HL-60/S4 treated with retinoic acid at 250 ng/mL for 4 days and 3 days (cell line): ENCODE results near the gene ACP7.

ENCODE experiments used
- in situ Hi-C: fragments of 300-500 bp; cut with MboI; formaldehyde crosslinking; loops from 2 replicates; pipeline ENCODE4 v1.7.0; 2022; ENCODE audit warnings: low sequenced_read_pairs

ACP7 gene

DNA sequence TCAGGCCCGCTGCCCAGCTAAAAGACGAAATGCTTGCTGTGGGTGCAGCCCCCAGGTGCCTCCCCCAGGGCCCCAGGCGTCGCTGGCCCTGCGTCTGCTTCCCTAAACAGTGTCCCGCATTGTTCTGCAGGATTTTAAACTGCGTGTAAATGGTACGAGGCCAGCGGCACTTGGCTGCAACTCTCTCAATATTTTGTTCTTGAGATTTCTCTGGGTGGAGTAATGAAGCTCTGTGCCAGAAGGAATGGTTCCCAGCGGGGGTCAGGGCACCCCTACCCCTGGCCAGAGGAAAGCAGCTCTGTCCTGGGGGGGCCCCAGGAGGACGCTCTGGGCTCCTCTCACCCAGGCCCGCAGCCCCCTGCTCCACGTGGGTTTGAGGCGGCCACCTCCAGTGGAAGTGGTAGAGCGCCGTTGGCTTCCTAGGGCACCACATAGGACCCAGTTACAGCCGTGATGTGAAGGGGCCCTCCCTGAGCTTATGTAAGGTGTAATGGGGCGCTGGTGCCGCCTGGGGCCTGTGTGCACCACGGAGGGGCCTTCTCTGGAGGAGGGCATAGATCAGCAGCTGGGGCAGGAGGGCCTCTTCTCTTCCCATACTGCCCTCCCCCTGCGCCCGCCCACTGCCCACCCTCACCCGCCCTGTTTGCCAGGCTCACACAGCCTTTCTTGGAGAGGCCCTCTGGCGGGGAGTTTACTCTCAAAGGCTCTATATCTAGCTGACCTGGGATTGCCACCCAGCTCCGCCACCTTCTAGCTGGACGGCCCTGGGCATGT, 61.2 kb downstream of the ACP7 start:
- in situ Hi-C loops, result no loop called here

DNA sequence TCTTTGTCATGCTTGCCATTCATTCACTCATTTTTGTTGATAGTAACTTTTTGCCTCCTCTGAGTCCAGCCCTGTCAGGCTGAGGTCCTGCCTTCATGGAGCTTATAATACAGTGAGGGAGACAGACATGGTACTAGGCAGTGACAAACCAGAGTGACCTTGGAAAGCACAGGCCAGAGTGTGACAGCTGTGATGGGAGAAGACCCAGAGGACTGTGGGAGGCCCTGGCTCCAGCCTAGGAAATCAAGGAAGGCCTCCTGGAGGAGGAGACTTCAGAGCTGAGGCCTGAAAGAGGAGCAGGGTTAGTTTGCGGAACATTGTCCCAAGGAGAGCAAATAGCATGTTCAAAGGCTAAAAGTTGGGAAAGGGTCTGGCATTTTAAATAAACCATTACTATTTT, 61.9 kb downstream of the ACP7 start:
- in situ Hi-C loops, result no loop called here

DNA sequence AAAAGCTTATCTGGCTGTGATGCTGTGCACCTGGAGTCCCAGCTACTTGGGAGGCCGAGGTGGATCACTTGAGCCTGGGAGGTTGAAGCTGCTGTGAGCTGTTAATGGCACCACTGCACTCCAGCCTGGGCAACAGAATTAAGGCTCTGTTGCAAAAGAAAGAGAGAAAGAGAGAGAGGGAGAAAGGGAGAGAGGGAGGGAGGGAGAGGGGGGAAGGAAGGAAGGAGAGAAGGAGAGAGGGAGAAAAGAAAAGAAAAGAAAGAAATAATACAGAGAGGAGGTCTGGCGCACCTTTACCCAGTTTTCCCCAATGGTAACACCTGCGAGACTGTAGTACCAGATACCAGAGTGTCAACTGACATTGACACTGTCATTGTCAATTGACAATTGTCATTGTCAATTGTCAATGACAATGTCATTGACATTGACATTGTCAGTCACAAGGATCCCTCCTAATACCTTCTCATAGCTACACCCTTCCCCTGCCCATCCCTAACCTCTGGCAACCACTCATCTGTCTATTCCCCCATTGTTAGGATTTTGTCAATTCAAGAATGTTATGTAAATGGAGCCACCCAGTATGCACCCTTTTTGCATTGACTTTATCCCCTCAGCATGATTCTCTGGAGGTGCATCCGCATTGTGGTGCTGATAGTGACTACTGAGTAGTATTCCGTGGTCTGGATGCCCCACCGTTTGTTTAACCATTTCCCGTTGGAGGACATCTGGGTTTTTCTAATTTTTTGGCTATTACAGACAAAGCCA, 62.7 kb downstream of the ACP7 start:
- in situ Hi-C loops, result no loop called here

DNA sequence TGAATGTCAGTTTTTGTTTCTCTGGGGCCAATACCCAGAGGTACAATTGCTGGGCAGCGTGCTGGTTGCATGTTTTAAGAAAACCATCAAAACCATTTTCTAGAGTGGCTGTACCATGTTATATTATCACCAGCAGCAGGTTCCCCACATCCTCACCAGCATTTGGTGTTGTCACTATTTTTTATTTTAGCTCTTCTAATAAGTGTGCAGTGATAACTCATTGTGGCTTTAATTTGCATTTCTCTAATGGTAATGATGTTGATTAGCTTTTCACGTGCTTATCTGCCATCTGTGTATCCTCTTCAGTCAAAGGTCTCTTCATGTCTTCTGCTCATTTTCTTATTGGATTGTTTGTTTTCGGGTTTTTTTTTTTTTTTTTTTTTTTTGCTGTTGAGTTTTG, 63.3 kb downstream of the ACP7 start:
- in situ Hi-C loops, result no loop called here

DNA sequence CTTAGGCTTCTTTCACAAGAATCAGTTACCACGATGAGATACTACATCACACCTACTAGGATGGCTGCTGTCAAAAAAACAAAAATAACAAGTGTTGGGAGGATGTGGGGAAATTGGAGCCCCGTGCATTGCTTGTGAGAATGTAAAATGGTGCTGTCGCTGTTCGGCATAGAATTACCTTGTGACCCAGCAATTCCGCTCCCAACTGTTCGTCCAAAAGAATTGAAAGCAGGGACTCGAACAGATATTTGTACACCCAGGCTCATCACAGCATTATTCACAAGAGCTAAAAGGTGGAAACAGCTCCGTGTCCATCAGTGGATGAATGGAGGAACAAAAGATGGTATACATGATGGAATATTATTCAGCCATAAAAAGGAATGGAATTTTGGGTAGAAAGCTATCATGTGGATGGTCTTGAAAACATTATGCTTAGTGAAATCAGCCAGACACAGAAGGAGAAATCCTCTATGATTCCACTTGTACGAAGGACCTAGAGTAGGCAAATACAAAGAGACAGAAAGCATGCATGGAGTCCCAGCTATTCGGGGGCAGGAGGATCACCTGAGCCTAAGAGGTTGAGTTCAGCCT, 64.9 kb downstream of the ACP7 start:
- in situ Hi-C loops, result no loop called here

DNA sequence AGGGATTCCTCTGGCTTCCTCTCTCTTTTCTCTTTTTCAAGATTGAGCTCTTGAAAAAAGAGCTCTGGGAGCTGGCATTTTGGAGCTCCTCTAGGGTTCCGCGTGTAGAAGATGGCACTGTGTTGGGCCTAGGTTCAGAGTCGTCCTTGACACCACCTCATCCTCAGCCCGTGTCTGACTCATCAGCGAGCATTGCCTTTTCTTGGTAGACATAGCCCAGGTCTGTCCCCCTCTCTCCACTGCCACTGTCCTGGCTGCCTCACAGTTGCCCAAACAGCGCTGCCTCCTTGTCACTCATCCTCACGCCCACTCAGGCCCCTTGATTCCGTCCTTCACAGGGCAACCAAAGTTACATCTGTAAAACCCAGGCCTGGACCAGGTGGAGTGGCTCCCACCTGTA, 66.1 kb downstream of the ACP7 start:
- in situ Hi-C loops, result no loop called here

DNA sequence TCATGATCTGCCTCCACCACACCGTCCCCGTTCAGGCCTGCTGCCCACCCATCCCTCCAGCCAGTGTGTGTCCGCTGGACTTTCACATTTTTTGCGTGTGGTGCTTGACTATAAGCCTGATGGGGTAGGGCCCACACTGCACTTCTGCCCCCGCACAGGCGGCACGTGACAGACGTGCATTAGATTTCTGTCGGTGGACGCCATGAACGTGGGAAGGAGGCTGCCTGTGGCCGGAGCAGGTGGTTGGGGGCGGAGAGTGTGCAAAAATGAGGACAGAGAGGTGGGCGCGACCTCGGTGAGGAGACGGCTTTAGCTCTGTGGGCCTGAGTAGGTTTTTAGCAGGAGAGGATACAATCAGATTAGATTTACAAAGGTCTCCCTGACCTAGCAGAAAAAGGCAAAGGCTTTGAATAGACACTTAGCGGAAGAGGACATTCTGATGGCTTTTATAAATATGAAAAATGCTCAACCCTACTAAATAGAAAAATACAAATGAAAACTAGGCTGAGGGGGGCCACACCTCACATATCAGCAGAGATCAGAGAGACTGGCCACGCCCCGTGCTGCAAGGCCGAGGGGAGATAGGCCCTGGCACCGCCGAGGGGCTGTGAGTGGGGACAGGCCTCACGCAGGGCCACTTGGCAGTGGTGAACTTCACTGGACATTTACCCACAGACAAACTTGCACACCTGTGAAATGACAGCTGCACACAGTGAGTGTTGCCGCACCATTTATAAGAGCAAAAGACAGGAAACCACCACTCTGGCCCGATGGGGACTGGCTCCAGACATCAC, 66.8 kb downstream of the ACP7 start:
- in situ Hi-C loops, result no loop called here

DNA sequence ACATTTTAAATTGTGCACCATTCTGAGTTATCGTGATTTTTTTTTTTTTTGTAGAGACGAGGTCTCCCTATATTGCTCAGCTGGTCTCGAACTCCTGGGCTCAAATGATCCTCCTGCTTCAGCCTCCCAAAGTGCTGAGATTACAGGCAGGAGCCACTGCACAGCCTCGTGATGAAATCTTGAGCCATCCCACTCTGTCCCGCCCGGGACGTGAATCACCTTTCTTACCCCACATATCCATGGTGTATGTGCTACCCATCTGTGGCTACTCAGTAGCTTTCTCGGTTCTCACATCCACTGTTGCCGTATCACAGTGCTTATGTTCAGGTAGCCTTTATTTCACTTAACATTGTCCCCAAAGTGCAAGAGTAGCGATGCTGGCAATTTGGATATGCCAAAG, 67.9 kb downstream of the ACP7 start:
- in situ Hi-C loops, result no loop called here

DNA sequence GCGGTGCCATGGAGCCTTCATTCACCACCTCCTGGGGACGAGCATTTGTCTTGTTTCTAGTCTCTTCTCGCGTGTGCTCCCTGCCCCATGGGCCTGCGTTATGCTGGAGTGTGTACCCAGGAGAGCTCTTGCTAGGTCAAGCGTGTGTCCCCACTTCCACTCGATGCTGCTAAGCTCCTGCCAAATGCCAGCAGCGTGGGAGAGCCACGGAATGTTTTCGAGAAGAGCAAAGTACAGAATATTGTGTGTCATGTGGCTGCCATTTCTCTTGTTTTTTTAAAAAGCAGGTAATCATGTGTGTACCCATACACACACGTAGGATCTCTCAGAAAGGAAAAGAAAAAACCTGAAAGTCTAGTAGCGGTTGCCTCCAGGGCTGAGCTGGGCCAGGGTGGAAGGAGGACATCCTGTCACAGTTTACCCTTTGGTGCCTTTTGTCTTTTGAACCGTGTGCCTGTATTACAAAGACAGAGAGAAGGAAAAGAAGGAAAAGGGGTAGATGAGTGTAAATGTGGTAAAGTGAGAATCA, 70.0 kb downstream of the ACP7 start:
- in situ Hi-C loops, result no loop called here

DNA sequence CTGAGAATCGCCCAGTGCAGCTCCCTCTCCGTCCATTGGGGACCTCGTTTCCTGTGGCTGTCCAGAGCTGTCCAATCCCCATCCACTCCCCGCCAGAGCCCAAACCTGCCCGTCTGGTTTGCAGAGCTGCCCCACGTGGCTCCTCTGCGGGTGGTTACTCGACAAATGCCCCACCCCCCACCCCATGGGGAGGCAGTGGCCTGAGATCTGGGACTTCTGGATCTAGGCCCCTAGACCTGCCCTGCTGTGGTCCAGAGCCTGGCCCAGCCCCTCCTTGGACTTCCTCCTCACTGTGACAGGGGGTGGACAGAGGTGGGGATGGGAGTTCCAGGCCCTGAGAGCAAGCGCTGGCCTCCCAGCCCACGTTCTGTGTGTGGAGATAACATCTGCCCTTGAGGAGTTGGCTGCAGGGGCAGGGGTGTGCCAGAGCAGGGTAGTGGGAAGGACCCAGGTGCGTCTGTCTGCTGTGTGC, 70.5 kb downstream of the ACP7 start:
- in situ Hi-C loops, result no loop called here

DNA sequence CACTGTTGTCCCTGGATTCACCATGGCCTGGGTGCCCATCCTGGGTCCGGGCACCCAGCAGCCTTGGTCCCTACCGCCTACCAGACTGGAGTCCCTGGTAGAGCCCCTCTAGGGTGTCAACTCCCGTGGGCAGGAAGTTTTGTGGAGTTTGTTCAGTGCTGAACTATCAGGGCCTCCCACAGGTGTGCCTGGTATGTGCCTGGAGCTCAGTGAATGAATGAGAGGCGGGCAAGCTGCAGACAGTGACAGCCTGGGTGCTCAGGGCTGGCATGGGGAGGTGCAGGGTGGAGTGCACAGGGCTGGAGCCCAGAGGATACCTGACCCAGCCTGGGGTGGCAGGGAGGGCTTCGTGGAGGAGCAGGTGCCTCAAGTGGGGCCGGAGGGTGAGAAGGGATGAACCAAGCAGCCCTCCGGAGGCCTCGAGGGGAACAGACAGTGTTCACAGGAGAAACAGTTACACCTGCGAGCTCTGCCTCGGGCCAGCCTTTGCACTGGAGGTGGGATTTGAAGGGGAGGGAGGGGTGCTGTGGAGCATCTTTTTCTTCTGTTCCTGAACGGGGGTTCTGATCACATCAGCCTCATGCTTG, 71.0 kb downstream of the ACP7 start:
- in situ Hi-C loops, result no loop called here

DNA sequence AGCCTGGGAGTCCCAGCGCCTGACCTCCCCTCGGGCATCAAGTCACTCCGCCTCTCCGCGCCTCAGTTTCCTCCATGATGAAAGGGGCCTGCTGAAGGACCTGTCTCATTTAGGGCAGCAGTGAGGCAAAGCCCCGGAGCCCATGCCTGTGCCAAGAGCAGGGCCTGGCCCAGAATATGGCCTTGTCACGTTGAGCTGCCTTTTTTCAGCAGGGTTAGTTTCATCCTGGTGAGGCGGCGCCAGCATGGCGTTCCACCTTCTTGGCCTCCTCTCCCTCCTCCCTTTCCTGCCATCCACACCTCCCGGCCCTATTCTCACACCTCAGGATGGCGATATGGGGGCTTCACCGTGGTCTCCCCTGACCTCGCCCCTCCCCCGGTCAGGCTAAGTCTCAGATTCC, 71.6 kb downstream of the ACP7 start:
- in situ Hi-C loops, result no loop called here

DNA sequence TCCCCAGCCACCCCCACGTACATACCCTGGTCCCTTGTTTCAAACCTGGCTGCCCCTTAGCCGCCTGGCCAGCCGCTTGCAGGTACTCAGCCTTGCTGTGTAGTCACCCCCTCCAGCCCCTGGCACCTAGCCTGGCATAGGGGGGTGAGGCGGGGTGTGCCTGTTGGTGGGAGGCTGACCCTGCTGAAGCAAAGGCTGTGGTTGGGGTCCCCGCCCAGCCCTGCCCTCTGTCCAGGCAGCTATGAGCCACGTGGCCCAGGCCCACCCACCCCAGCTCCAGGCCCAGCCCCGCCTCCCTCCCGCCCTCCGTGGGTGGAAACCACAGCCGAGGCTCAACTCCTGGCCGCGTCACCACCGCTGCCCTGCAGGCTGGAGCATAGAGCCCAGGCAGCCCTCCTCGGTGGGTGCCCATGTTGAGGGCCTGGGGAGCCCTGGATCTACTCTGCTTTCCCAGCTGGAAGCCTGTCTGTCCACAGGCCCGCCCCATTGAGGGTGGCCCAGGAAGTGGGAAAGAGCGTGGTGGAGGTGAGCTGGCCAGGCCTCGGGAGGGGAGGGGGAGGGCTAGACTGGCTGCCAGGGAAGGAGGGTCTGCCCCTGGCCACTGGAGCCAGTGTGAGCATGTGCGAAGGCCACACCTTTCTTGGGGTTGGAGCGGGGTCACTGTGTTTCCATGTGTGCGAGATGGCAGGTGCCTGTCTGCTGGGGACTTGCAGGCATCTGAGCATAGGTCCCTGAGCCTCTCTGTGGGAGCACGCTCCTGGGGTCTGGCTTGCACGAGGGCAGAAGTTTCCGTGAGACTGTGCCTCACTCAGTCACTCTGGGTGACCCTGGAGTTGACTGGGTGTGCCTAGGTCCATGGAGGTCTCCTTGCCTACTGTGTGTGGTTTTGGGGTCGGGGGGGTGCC, 72.4 kb downstream of the ACP7 start:
- in situ Hi-C loops, result no loop called here

DNA sequence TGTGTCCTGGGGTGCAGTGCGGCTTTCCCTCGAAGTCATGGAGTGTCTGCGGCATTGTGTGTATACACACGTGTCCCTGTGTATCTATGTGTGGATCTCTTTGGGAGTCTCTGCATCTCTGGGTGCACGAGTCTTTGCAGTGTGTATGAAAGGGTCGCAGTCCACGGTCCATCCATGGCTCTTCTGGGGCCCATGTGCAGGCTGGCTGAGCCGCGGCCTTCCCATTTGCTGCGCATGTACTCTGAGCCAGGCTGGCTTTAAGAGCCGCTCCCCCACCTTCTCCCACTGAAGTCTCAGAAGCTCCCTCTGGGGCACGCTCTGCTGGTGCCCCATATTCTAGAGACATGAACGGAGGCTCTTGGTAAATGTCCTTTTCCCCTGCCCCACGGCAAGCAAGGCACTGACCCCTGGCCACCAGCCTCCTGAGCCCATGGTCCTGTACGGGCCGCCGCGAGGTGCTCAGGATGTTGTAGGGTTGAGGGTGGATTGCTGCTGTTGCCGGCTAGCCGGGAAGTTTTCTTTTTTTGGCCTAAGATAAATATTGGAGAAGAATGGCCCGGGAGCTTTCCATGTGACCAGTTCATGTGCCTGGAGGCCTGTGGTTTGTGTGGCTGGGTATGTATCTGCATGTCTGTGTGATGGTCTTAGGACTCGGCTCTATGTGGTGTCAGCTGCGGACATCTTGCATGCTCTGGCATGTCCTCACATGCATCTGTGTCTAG, 73.3 kb downstream of the ACP7 start:
- in situ Hi-C loops, result no loop called here

DNA sequence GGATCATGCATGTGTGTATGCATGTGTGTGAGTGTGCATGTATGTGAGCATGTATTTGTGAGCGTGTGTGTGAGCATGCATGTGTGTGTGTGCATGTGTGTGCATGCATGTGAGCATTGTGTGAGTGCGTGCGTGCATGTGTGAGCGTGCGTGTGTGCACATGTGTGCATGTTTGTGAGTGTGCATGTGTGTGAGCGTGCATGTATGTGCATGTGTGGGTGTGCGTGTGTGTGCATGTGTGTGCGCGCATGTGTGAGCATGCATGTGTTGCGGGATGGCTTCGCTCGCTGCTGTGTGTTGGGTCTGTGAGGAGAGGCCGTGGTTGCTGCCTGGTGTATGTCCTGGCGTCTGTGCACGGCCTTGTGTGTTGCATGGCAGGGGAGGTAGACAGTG, 73.8 kb downstream of the ACP7 start:
- in situ Hi-C loops, result no loop called here

DNA sequence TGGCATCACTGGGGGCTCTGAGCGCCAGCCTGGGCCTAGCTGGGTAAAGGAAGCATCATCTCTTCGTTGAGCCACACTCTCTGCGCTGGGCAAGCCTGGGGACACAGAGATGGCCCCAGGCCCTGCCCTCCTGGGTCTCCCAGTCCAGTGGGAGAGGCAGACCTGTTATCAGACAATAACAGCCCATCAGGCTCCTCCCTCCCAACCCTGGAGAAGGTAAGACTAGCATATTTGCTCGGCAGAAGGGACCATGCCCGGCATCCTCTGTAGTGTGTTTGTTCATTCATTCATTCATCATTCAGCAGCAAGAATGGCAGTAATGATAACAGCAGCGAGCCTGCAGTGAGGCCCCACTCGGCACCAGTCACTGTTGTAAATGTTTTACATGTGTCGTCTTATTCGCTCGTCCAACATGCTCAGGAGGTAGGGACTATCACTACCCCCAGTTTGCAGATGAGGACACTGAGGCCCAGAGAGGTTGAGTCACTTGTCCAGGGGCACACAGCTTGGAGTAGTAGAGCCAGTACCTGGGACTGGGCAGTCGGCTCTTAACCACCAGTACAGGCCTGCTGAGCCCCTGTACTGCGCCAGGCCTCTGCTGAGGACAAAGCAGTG, 74.6 kb downstream of the ACP7 start:
- in situ Hi-C loops, result no loop called here

DNA sequence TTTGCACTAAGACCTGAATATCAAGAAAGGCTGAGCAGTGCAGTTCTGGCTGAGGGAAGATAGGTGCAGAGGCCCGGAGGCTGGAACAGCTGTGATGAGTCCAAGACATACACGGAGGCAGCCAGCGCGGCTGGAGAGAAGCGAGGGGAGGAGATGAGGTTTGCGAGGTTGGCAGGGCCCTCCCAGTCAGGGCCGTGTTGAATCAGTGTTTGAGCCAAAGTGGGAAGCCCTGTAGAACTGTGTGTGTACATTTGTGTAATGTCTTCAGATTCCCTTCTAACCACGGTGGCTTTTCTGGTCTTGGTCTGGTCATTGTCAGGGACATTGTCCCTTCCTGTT, 76.3 kb downstream of the ACP7 start:
- in situ Hi-C loops, result no loop called here
